Measurements from ENCODE around the gene BTBD17.

Gene BTBD17

DNA sequence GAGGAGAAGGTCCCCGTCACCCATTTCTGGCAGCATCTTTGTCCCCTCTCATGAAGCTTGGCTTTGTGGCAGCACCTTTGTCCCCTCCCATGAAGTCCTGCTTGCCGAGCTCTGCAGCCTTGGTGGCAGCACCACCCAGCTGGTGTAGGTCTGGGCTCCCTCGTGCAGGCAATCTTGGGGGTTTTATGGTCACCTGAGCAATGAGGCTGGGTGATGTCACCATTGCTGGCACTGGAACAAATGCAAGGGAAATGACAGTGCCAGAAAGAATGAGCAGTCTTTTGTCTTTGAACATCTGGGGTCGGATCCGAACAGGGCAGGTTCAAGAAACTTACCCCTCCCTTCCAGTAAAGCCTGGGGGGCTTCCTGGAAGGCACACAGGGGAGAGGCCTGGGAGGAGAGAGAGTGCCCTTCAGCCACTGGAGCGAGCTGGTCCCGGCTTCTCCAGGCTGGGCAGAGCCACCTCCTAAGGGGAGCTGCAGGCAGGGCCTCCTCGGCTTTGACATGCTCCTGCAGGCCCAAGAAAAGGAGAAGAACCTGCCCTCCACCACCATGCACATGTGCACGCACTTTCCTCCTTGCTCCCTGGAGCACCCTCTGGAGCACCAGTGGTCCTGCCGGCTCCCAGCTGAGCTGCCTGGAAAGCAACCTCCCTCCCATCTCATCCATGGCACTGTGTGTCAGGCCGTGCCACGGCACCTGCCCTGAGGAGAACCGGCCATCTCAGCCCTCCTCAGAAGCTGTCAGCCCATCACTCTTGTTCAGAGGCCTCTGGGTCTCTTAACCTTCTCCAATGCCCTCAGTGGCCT, 16.0 kb downstream of the BTBD17 start:
- TF ChIP-seq FOXP2 (optimal IDR thresholded peaks at IDR 0.05; ENCODE audit: borderline replicate concordance, extremely low read depth, extremely low read length, insufficient read depth) = no peak
- TF ChIP-seq POLR2AphosphoS5 (IDR thresholded peaks at IDR 0.05; ENCODE audit: low read depth, low read length) = no peak
- TF ChIP-seq, protein P1, sequence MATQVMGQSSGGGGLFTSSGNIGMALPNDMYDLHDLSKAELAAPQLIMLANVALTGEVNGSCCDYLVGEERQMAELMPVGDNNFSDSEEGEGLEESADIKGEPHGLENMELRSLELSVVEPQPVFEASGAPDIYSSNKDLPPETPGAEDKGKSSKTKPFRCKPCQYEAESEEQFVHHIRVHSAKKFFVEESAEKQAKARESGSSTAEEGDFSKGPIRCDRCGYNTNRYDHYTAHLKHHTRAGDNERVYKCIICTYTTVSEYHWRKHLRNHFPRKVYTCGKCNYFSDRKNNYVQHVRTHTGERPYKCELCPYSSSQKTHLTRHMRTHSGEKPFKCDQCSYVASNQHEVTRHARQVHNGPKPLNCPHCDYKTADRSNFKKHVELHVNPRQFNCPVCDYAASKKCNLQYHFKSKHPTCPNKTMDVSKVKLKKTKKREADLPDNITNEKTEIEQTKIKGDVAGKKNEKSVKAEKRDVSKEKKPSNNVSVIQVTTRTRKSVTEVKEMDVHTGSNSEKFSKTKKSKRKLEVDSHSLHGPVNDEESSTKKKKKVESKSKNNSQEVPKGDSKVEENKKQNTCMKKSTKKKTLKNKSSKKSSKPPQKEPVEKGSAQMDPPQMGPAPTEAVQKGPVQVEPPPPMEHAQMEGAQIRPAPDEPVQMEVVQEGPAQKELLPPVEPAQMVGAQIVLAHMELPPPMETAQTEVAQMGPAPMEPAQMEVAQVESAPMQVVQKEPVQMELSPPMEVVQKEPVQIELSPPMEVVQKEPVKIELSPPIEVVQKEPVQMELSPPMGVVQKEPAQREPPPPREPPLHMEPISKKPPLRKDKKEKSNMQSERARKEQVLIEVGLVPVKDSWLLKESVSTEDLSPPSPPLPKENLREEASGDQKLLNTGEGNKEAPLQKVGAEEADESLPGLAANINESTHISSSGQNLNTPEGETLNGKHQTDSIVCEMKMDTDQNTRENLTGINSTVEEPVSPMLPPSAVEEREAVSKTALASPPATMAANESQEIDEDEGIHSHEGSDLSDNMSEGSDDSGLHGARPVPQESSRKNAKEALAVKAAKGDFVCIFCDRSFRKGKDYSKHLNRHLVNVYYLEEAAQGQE (IDR thresholded peaks at IDR 0.05; ENCODE audit: insufficient read depth in 1 of 2, low read depth in 2 of 2, low read length in 2 of 2) = no peak
- no peak for TF ChIP-seq TAF1 (IDR thresholded peaks at IDR 0.05; ENCODE audit: borderline replicate concordance, insufficient read depth, low read length)
- no peak for TF ChIP-seq SIN3A (IDR thresholded peaks at IDR 0.05; ENCODE audit: borderline replicate concordance, insufficient read depth, low read length)

DNA sequence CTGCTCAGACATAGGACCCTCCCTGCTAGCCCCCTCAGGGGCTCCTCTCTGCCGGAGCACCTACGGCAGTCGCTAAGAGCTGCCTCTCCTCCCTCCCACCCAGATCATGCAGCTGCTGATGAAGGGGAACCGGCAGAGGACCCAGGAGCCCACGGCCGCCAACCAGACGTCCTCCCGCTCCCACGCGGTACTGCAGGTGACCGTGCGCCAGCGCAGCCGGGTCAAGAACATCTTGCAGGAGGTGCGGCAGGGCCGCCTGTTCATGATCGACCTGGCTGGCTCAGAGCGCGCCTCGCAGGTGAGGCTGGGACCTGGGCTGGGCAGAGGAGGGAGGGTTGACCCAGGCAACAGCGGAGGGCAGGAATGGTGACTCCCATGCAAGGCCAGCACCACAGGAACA, 17.0 kb downstream of the BTBD17 start:
- TF ChIP-seq, protein P1 (IDR thresholded peaks at IDR 0.05; ENCODE audit: insufficient read depth in 1 of 2, low read depth in 2 of 2, low read length in 2 of 2) = no peak
- TF ChIP-seq POLR2AphosphoS5 (IDR thresholded peaks at IDR 0.05; ENCODE audit: low read depth, low read length) (no peak), SIN3A (IDR thresholded peaks at IDR 0.05; ENCODE audit: borderline replicate concordance, insufficient read depth, low read length) (no peak), TAF1 (IDR thresholded peaks at IDR 0.05; ENCODE audit: borderline replicate concordance, insufficient read depth, low read length) (no peak), FOXP2 (optimal IDR thresholded peaks at IDR 0.05; ENCODE audit: borderline replicate concordance, extremely low read depth, extremely low read length, insufficient read depth) (no peak)

DNA sequence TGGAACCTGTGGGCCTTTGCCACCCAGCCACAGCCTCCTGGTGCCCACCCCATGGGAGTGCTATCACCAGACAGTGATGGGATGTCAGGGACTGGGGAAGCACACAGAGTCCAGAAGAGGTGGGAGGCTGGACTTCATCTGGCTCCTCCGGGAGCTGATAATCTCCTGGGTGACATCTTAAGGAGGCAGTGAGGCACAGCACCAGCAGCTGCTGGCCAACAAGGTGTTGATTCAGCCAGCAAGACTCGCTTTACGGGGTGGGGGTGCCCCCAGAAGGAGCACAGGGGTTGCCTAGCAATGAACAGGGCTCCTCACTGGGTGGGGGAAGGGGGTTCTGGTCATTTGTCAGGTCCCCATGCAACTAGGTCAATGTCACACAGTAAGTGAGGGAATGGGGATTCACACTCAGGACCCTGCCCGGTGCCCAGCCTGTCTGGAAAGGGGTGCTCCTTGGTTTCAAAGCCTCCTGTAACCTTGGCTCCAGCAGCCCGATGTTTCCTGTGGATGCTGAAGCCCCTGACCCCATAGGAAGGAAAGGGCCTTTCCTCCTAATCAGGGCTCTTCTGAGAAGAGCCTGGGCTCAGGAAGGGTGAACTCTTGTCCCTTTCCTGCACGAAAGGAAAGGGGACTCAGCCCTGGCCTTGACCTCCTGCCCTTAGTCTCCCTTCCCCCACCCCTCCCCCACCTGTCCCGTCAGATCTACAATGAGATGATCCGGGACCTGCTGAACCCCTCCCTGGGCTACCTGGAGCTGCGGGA, 18.0 kb downstream of the BTBD17 start:
- TF ChIP-seq, protein P1 (IDR thresholded peaks at IDR 0.05; ENCODE audit: insufficient read depth in 1 of 2, low read depth in 2 of 2, low read length in 2 of 2) = no peak
- TF ChIP-seq SIN3A (IDR thresholded peaks at IDR 0.05; ENCODE audit: borderline replicate concordance, insufficient read depth, low read length) = no peak
- TF ChIP-seq POLR2AphosphoS5 (IDR thresholded peaks at IDR 0.05; ENCODE audit: low read depth, low read length) = no peak
- no peak for TF ChIP-seq FOXP2 (optimal IDR thresholded peaks at IDR 0.05; ENCODE audit: borderline replicate concordance, extremely low read depth, extremely low read length, insufficient read depth)
- TF ChIP-seq TAF1 (IDR thresholded peaks at IDR 0.05; ENCODE audit: borderline replicate concordance, insufficient read depth, low read length) = no peak

DNA sequence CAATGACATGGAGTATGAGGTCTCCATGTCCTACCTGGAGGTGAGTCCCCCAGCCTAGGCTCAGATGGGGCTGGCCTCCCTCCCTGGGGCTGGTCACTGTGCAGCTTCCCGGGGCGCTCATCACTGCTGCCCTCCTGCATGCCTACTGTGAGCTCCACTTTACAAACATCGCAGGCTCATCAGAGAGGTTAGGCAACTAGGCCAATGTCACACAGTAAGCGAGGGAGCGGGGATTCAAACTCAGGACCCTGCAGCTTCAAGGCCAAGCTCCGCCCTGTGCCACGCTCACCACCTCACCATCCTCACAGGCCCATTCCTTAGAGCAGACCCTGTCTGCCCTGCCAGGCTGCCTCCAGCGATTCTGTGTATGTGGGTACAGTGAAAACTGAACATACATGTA, 18.5 kb downstream of the BTBD17 start:
- TF ChIP-seq POLR2AphosphoS5 (IDR thresholded peaks at IDR 0.05; ENCODE audit: low read depth, low read length) = no peak
- TF ChIP-seq, protein P1 (IDR thresholded peaks at IDR 0.05; ENCODE audit: insufficient read depth in 1 of 2, low read depth in 2 of 2, low read length in 2 of 2) = no peak
- no peak for TF ChIP-seq TAF1 (IDR thresholded peaks at IDR 0.05; ENCODE audit: borderline replicate concordance, insufficient read depth, low read length)
